MM.1S (cell line): ENCODE data around the gene GRHL3.

Experiments
- CTCF ChIP-seq: fragments of 300-600 bp; sonication (generic); IDR thresholded peaks from 2 replicates; pipeline ENCODE4 v1.5.1; 2016; ENCODE audit warnings: antibody characterized with exemption, low read length, mixed read lengths
- EZH2 ChIP-seq: fragments of 300-600 bp; sonication (generic); optimal IDR thresholded peaks from 2 replicates; pipeline ENCODE3; 2017; ENCODE audit warnings: low read depth, mild to moderate bottlenecking, antibody characterized with exemption, low read length, mixed read lengths
- EZH2phosphoT487 ChIP-seq: fragments of 300-600 bp; sonication (generic); IDR thresholded peaks from 2 replicates; pipeline ENCODE4 v1.6.1; 2018; ENCODE audit warnings: antibody characterized with exemption, low read length

- TF ChIP-seq CTCF, result no peak
- TF ChIP-seq EZH2phosphoT487, result no peak
- TF ChIP-seq EZH2, result no peak
Observed at GRCh38 chr1:24317956-24318614, 1.1 kb upstream of the GRHL3 start.
